ENCODE results near the gene EXD1.

EXD1 gene

DNA sequence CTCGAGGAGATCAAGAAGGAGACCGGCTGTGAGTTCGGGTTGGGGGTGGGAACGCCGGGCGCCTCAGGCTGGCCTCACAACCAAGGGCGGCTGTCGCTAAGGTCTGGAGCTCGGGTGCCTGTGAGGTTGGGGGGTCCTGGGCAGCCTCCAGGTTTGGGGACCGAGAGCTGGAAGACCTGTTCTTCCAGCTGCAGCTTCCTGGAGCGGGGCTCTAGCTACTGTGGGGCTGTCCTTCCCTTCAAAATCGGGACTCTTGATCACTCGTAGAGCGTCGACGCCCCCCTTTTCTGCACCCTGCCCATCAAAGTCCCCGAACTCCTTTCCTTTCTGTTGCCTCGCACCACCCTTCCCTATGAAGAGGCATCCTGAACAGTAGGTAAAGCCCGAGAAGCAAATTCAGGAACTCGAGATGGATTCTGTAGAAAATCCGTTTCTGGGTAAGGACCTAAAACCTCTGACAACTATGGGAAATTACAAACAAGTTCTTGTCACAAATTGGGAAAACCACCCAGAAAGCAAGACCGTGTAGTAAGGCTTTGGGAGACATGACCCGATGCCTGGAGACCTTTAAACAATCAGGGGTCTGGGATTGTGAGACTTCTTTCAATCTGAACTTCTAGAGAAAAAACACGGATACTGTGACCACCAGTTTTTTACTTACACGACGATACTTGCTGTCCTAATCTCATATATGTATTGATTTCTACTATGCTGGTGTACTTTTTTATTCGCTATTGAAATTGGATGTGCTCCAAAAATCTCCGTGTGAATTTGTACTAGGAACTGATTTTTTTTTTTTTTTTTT lies 1.1 kb upstream of the EXD1 start:
- DNase-seq (ENCODE audit: low spot score): no peak

DNA sequence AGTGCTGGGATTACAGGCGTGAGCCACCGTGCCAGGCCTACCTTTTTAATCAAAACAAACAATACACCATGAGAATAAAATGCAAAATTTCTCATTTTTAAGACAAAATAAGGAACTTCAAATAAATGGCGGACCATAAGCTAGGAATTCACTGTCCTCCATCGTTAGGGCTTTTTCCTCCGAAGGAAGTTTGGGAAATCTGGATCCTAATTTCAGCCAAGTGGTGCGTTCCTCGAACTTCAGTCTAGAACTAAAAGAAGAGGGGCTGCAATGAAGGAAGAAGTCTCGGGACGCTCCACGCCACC lies 260 bp downstream of the EXD1 start:
- DNase-seq (ENCODE audit: low spot score): no peak

DNA sequence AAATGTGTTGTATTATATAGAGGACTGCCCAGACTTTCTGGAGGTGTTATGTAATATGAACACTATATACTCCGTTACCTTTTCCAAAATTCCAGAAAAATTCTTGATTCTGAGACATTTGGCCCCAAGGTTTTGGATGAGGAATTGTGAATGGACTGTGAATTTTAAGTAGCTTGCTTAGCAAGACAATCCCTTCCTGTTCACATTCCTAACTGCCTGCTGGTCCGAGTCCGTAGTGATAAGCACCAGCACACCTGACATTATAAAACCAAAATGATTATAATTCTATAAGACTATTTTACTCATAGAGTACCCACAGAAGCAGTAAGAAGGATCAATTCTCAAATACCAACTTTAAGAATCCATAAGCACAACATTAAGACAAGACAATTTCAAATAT lies 11.2 kb downstream of the EXD1 start:
- no peak for DNase-seq (ENCODE audit: low spot score)

DNA sequence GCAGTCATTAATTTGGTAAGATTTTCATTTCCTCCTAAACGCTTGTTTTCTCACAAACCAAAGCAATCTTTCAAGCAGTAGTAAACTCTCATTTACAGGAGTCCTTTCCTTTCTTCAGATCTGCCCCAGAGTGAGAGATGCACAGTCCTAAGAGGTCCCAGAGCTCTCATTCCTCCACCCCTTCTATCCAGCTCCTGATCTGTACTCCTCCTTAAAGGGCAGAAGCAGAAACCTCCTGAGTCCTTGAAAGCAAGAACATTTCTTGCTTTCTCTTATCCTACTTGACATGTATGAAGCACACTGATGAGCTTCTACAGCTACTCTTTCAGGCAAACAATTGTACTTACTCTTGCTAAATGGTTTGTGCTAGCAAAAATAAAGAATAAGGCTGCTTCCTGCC lies 11.7 kb downstream of the EXD1 start:
- DNase-seq (ENCODE audit: low spot score): no peak

DNA sequence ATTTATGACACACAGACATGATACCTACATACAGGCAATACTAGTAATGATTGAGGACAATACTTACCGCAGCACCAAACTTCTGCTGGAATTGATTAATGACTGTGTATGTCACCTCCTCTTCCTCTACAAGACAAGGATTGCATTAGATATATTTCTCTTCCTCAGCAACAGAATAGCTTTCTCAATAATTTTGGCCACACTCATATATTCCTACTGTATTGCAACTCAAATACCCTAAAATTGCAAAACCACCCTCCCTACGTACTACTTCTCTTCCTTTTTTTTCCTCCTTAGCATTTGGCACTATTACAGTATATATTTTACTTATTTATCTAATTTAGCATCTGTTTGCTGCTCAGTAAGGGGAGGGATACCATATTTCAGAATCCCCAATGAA lies 14.8 kb downstream of the EXD1 start:
- no peak for DNase-seq (ENCODE audit: low spot score)

DNA sequence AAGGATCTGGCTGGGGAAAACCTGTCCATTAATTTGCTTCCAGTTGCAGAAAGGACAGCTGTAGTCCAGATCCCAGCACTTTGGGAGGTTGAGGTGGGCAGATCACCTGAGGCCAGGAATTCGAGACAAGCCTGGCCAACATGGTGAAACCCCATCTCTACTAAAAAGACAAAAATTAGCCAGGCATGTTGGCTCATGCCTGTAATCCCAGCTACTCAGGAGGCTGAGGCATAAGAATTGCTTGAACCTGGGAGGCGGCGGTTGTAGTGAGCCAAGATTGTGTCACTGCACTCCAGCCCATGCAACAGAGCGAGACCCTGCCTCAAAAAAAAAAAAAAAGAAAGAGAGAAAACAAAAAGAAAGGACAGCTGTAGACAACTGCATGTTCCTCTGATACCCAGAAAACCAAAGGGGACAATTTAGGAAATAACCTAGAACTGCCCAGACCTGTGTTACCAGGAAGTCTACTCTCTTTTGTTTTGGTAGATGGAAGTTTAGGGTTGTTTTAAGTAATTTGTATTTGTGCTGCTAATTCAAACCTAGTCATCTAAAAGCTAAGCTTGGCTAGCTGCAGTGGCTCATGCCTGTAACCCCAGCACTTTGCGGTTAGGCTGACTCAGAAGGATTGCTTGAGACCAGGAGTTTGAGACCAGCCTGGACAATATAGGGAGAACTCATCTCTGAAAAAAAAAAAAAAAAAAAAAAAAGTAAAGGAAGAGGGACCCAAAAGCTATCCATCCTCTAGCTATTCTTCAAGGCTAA lies 22.7 kb downstream of the EXD1 start:
- no peak for DNase-seq (ENCODE audit: low spot score)

DNA sequence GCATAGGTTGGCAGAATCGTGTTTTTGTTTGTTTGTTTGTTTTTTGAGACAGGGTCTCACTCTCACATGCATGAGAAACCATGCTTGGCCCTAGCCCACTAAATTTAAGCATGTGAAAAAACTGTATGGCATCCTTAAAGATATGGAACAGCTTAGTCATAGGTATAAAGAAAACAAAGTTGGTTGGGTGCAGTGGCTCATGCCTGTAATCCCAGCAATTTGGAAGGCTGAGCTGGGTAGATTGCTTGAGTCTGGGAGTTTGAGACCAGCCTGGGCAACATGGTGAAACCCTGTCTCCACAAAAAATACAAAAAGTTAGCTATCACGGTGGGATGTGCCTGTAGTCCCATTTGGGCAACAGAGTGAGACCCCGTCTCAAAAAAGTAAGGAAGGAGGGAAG lies 25.2 kb downstream of the EXD1 start:
- no peak for DNase-seq (ENCODE audit: low spot score)

DNA sequence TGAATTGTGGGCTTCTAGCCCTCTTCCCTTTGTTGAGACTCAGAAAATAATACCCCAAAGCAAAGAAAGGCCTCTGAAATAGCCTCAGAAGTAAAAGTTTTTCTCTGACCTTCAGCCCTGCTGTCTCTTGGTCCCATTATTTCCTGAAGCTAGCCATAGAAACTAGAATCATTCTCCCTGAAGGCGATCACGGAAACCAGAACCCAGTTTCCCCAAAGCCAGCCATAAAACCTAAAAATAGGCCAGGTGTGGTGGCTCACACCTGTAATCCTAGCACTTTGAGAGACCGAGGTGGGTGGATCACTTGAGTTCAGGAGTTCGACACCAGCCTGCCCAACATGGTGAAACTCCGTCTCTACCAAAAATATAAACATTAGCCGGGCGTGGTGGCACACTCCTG lies 27.2 kb downstream of the EXD1 start:
- no peak for DNase-seq (ENCODE audit: low spot score)

DNA sequence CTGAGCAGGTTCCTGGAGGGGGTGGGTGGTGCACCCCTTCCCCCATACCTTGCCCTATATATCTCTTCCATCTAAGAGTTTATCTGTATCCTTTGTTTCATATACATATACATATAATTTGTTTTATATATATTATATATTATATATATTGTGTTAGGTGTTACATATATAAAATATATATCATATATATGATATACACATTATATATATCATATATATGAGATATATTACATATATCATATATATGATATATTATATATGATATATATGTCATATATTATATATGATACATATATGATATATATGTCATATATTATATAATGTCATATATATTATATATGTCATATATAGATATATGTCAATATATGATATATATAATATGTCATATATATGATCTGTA lies 31.1 kb downstream of the EXD1 start:
- DNase-seq (ENCODE audit: low spot score): no peak

DNA sequence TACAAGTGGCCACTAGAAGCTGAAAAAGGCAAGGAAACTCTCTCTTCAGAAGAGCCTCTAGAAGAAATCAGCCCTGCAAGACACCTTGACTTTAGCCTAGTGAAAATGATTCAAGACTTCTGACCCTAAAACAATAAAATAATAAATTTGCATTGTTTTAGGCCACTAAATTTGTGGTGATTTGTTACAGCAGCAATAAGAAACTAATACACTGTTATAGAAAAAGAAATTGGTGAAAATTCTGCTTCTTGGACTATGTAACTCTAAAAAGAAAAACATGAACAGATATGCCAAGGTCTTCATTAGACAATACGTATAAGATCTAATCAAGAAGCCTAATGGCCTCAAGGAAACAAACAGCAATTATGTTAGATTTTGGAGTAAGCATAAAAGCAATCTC lies 36.1 kb downstream of the EXD1 start:
- no peak for DNase-seq (ENCODE audit: low spot score)

DNA sequence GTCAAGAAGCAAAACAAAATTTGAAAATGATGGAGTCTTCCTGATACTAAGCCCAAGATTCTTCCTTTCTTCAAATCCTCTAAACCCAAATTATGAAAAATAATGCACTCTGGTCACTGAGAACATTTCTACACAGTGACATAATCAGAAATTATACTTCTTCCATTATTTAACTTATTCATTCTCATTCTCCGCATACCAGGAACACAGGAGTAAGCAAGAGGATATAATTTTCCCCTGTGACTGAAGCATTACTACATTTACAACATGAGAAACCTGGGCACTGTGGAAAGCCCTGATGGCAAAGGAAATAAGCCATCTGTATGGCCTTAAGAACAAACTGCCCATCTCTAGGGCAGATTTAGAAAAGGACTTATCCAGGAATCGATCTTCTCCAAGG lies 47.0 kb downstream of the EXD1 start:
- no peak for DNase-seq (ENCODE audit: low spot score)

DNA sequence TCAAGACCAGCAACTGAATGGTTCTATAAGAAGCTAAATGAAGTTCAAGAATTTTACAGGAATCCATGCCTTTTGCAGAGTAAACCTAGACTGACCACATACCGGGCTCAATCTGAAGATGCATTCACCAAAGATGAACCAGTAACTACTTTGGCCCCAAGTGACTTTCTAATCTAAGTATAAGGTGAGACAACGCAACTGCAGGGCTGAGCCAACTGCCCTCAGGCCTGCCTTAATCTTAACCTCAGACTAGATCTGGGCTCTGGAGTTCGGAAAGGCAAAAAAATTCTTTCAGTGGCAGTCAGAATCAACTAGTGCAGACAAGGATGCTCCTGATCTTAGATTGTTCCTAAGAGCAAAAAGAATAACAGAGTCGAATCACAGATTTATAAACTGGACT lies 48.3 kb downstream of the EXD1 start:
- no peak for DNase-seq (ENCODE audit: low spot score)

DNA sequence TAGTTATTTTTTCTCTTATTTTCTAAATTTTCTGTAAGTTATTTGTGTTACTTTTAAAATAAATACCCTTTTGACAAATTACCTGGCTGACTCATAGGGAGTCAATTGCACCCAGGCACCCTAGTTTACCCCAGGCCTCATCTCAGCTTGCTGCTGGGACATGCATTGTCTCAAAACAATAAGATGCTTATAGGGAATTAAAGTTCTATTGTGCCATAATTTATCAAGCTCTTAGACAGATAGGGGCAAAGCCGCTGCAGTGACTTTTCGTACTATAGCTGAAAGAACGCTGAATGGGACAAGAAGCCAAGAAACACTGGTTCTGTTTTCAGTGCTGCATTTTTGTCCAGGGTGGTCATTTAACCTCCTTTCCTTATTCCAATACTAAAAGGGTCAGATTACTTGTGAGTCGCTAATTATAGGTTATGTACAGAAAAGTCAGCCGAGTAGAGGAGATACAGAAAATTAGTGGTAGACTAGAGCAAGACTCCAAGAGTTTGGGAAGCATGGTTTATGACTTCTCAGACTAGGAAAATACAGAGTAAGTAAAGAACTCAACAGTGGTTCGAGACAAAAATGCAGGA lies 50.3 kb downstream of the EXD1 start:
- DNase-seq (ENCODE audit: low spot score): no peak

DNA sequence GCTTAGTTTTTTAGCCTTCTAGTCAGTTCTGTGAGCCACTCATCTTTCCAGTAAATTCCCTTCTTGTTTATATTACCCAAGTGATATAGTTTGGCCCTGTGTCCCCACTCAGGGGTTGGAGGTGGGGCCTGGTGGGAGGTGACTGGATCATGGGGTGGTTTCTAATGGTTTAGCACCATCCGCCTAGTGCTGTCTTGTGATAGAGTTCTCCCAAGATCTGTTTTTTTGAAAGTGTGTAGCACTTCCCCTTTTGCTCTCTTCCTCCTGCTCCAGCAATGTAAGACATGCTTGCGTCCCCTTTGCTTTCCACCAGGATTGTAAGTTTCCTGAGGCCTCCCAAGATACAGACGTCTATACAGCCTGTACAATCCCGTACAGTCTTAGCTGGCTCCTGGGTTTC lies 60.8 kb downstream of the EXD1 start:
- no peak for DNase-seq (ENCODE audit: low spot score)

DNA sequence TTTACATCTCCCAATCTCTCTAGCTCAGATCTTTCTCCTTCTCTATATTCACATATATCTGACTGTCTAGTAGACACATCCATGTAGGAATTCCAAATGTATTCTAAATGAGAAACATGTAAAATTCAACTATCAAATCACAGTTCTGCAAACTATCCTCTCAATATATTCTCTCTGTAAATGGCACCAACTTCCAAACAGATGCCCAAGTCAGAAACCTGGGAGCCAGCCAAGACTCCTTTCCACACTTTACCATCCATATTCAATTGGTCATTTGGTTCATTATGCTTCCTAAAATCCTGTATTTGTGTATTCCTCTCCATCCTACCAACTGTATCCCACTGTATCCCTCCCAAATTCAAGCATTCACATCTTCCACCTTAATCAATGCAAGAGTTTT lies 61.5 kb downstream of the EXD1 start:
- DNase-seq (ENCODE audit: low spot score): no peak

DNA sequence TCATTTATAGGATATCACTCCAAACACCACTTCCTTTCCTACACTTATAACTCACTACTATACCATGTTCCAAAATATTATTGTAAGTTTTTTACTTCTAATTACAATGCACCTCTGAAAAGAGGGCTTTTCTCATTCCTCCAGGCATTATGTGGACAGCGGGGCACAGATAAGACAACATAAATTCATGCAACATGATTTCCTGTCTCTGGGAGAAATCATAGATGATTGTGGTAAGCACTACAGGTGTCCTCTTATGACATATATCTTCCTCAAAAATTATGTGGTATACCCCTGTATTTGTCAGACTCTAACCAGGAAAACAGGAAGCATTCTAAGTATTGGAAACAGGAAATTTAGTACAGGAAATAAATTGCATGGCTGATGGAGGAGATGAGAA lies 68.8 kb downstream of the EXD1 start:
- DNase-seq (ENCODE audit: low spot score): no peak

DNA sequence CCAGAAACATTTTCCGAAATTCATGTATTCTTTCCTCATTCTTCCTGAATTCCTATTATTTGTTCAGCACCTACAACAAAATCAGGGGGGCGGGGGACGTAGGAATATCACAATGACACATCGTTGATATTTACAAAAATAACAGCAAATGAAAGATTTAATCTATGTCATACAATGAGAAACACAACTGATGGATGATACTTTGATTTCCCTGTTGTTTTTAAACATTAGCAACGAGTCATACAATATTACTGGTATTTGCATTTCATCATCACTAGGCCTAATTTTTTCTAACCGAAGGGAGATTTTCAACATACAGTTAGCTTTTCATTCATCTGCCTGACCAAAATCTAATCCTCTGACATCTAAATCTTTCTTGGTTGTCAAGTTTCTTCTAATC lies 69.2 kb downstream of the EXD1 start:
- no peak for DNase-seq (ENCODE audit: low spot score)

DNA sequence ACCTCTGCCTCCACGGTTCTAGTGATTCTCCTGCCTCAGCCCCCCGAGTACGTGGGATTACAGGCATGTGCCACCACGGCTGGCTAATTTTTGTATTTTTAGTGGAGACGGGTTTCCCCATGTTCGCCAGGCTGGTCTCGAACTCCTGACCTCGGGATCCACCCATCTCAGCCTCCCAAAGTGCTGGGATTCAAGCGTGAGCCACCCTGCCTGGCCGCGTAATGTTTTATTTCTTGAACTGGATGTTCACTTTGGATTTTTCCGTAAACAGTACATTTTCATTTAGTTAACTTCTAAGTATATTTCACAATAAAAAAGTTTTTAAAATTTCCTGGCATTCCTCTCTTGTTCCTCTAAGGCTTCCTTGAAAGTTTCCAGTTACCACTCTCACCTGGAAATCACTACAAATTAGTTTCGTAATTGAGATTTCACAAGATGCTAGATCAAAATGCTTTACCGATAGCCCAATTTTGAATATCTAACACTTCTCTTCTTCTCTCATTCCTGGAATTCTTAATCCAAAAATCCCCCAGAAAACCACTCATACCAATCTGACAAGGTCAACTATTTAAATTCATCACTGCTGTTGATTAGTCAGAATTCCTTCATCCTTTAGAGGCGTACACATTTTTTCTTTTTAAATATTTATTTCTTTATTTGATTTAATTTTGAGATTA lies 69.8 kb downstream of the EXD1 start:
- DNase-seq (ENCODE audit: low spot score): no peak

DNA sequence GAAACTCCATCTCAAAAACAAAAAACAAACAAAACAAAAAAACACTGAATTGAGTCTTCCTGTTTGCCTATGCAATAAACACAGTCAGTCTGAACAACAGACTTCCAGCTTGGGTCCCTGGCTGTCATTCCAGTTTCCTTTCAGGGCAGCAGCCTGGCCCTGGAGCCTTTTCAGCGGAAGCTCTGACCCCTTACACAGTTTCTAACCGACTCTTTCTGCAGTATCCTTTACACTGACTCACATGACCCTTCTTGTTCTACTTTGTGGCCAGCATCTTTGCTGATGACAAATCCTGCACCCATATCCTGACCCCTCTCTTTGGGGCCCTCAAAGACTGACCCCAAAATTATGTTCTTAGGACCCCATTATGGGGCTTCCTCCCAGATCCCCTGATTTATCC lies 76.1 kb downstream of the EXD1 start:
- DNase-seq (ENCODE audit: low spot score): no peak

DNA sequence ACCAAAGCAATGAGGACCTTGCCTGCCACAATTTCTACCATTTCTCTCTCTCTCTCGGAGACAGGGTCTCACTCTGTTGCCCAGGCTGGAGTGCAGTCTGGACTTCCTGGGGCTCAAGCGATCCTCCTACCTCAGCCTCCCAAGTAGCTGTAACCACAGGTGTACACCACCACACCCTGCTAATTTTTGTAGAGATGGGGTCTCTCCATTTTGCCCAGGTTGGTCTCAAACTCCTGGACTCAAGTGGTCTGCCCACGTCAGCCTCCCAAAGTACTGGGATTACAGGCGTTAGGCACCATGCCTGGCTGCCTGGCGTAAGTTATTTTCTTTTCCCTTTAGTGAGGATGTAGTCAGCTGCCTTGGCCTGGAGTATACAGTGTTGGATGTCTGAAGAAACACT lies 76.8 kb downstream of the EXD1 start:
- DNase-seq (ENCODE audit: low spot score): no peak

DNA sequence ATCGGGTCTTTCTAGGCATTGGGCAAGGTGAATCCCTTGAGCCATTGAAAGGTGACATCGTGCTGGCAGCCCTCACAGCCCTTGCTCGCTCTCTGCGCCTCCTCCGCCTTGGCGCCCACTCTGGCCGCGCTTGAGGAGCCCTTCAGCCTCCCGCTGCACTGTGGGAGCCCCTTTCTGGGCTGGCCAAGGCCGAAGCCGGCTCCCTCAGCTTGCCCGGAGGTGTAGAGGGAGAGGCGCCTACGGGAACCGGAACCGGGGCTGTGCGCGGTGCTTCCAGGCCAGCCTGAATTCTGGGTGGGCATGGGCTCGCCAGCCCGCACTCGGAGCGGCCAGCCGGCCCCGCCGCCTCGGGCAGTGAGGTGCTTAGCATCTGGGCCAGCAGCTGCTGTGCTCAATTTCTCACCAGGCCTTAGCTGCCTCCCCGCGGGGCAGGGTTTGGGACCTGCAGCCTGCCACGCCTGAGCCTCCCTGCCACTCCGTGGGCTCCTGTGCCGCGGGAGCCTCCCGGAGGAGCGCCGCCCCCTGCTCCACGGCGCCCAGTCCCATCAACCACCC lies 79.0 kb downstream of the EXD1 start:
- DNase-seq (ENCODE audit: low spot score): no peak

DNA sequence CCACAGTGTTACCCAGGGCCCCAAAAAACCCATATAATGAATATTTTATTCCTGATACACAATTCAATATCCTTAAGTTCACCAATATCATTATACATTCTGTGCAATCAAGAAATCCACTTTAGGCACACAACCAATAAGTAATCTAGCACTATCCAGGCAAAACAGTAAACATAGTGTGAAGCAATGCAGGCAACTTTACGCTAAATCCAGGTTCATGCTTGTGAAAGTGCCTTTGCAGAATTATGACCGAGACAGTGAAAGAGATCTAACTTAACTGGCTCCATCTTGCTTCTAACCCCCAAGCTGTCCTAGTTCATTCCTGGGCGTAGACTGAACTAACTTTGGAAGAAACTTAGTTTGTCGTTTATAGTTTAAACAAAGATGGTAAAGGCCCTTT lies 80.3 kb downstream of the EXD1 start:
- DNase-seq (ENCODE audit: low spot score): no peak

DNA sequence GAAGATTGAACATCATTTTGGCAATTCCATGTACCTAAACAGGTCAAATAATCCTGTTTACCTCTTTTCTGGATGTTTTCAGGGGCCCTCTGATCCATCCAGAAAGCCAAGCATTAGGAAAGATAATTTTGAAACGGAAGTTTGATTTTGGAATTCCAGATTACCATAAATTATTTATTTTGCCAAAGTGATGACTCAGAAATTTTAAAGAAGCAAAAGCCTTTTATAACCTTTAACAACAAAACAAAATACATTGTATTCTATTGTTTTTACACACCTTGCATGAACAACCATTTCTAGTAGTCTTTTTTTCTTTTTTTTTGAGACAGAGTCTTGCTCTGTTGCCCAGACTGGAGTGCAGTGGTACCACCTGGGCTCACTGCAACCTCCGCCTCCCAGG lies 82.5 kb downstream of the EXD1 start:
- DNase-seq (ENCODE audit: low spot score): no peak
